GM19193 (cell line): ENCODE measurements around the gene DARS1.

Source experiments
- POLR2A ChIP-seq: IDR thresholded peaks from 4 replicates; pipeline ENCODE4 v1.6.1; 2011; ENCODE audit not compliant: insufficient read depth, insufficient read length; ENCODE audit errors: extremely low read depth

The DARS1 gene

GRCh38 chr2:135947483-135947882 lies 37.9 kb downstream of the DARS1 start:
- TF ChIP-seq POLR2A: no peak

DNA sequence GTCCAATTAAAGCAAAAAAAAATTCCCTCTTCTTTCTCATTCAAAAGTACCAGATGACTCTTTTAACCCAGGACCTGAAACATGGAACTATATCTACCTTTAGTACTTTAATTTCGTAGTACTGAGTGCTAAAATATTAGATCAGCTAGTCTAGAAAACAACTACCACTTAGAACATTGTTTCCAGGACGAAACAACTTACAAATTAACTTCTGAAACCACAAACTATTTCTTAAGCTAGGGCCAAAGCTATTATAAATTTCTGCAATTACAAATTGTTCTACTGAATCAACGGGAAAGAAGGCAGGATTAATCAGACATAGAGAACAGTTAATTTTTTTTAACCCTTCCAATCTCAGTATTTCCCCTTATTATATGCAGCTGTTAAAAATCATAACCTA lies 39.9 kb downstream of the DARS1 start:
- no peak for TF ChIP-seq POLR2A

DNA sequence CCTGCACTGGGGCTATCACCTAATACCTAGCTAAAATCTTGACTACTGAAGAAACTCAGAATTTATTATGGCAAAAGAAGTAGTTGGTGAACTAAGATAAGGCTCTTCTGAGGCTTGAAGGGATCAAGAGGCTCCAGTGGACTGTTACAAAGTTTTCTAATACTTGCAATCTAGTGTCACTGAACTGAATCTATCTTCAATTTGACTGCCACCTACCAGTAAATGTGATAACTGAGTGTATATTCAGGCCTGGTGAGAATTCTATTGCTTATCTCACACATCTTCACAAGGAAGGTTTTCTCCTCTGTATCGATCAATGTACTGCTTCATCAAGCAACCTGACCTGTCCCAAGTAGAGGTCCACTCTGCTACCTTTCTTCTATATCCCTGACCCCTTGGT lies 40.8 kb downstream of the DARS1 start:
- TF ChIP-seq POLR2A: no peak

GRCh38 chr2:135942936-135943688 lies 42.3 kb downstream of the DARS1 start:
- no peak for TF ChIP-seq POLR2A

DNA sequence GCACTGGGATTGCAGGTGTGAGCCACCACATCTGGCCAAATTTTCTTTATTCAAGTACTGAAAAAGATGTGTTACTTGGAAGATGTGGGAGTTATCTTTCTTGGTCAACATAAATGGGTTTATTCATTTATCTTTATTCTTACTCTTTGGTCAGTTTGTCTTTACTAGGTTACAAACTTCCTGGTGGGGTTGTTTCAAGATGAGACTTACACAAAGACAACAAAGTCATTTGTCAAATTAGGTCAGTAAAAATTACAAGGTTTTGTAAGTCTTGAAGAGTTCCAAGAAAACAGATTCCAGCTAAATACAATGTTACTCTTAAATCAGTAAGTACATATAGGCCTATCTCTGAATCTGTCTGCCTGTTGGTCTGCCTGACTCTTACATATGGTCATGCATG lies 48.9 kb downstream of the DARS1 start:
- no peak for TF ChIP-seq POLR2A

- no peak for TF ChIP-seq POLR2A
These were observed 49.5 kb downstream of the DARS1 start for GRCh38 chr2:135935914-135936313.

DNA sequence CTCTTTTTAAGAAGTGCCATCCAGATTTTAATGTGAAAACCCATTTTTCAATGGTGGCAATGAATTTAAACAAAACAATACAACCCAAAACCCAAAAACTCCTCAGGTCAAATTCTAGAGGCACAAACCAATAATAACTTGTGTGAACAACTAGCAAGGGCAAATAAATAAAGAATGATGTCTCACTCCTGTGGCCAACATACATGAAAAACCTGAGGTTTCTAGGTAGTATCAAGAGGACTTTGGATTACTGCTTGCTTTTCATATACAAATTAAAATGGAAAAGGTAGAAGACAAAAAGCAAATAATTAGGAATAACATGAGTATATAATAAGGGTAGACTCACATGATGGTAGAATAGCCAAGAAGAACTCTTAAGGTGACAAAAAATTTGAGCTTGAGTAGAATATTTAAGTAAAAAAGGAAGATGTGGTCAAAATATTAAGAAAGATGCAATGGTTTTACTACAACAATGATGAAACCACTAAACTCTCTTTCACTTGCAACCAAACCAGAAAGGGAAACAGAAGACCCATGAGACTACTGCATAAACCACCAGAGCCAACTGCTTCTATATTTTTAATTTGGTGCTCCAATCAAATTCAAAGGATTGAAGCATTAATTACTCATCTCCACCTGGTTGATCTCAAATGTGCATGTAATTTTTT lies 53.5 kb downstream of the DARS1 start:
- TF ChIP-seq POLR2A: no peak

GRCh38 chr2:135926605-135927004 lies 58.8 kb downstream of the DARS1 start:
- TF ChIP-seq POLR2A: no peak

GRCh38 chr2:135925571-135925970 lies 59.9 kb downstream of the DARS1 start:
- no peak for TF ChIP-seq POLR2A

- TF ChIP-seq POLR2A: no peak
These were observed 69.2 kb downstream of the DARS1 start for GRCh38 chr2:135916207-135916606.

DNA sequence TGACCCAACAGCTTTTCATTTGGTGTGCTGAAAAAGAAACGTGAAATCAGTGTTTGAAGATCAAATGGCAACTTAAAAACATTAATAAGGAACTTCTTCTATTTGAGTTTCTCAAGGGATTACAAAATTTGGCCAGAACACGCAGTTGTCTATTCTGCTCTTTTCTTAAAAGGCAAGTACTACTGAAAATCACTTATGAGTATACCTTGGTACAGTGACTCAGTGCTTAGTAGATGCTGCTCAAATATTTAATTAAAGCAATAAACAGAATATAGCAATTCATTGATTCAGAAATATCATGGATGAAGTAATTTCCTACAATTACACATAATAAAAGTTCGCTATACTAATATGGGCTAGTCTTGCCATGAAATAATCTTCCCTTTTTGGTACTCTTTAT lies 70.9 kb downstream of the DARS1 start:
- TF ChIP-seq POLR2A: no peak

- TF ChIP-seq POLR2A: no peak
These were observed 71.6 kb downstream of the DARS1 start for GRCh38 chr2:135913727-135914365.

- no peak for TF ChIP-seq POLR2A
These were observed 75.5 kb downstream of the DARS1 start for GRCh38 chr2:135909976-135910375.

DNA sequence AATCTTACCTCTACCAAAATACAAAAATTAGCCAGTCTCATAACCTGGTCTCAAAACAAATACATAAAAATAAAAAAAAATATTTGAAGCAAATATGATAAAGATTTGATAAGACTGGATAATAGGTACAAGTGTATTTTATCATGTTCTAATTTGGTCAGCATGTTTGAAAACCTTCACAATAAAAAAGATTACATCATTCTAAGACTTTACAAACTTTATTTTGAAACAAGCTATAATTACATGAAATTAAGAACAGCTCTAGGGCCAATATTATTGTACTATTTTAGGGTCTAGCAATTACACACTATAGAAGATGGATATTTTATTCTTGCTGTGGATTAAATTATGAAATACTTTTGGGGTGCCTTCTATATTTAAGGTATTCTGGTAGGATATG lies 79.7 kb downstream of the DARS1 start:
- no peak for TF ChIP-seq POLR2A

GRCh38 chr2:135904341-135904989 lies 81.0 kb downstream of the DARS1 start:
- no peak for TF ChIP-seq POLR2A
